Measurements from ENCODE around the gene ALPG.

The ALPG gene

DNA sequence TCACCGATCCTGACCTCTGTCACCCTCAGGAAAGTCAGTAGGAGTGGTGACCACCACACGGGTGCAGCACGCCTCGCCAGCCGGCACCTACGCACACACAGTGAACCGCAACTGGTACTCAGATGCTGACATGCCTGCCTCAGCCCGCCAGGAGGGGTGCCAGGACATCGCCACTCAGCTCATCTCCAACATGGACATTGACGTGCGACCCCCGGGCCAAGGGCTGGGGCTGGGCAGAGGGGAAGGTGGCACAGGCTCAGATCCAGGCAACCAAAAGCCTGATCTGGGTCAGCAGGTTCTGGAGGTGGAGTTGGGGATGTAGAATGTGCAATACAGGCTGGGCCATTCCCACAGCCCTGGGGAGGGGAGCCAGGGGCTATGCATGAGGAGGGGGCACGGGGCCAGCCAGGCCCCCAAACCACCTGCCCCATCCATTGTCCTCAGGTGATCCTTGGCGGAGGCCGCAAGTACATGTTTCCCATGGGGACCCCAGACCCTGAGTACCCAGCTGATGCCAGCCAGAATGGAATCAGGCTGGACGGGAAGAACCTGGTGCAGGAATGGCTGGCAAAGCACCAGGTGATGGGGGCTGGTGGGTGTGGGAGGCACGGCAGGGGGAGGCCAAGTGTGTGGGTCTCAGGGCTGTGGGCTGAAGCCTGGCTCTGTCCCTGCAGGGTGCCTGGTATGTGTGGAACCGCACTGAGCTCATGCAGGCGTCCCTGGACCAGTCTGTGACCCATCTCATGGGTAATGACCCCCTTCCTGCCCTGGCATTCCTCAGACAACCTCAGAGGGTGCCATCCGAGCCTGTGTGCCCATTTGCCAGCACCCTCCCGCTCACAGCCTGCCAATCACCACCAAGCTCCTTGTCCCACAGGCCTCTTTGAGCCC lies 50.7 kb downstream of the ALPG start:
- DNase-seq (ENCODE audit: low read depth) = no peak

DNA sequence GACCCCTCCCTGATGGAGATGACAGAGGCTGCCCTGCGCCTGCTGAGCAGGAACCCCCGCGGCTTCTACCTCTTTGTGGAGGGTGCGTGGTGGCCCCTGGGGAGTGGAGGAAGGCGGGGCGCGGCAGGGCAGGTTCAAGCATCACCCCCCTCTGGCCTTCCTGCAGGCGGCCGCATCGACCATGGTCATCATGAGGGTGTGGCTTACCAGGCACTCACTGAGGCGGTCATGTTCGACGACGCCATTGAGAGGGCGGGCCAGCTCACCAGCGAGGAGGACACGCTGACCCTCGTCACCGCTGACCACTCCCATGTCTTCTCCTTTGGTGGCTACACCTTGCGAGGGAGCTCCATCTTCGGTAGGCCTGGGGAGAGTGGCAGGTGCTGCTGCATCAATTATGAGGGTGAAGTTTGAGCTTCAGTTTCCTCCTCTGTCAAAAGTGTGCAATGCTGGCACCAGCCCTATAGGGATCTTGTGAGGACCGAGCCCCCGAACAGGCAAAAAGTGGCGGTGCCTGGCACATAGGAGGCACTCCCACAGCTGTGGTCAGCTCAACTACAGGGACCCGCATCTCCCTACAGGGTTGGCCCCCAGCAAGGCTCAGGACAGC lies 51.5 kb downstream of the ALPG start:
- no peak for DNase-seq (ENCODE audit: low read depth)

DNA sequence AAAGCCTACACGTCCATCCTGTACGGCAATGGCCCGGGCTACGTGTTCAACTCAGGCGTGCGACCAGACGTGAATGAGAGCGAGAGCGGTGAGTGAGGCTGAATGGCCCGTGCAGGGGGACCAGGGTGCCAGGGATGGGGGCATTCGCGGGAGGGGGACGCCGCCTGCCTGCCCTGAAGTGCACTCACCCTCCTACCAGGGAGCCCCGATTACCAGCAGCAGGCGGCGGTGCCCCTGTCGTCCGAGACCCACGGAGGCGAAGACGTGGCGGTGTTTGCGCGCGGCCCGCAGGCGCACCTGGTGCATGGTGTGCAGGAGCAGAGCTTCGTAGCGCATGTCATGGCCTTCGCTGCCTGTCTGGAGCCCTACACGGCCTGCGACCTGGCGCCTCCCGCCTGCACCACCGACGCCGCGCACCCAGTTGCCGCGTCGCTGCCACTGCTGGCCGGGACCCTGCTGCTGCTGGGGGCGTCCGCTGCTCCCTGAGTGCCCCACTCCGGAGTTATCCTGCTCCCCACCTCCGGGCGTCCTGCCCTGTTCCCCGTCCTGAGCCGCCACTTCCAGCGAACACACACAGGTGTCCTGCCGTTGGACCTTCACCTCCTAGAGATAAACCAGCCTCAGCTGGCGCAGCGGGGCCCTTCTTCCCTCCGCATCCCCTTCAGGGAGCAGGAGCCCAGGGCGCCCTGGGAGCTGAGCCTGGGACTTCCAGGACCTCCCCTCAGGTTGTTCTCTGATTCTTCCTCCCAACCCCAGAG lies 52.2 kb downstream of the ALPG start:
- no peak for DNase-seq (ENCODE audit: low read depth)

DNA sequence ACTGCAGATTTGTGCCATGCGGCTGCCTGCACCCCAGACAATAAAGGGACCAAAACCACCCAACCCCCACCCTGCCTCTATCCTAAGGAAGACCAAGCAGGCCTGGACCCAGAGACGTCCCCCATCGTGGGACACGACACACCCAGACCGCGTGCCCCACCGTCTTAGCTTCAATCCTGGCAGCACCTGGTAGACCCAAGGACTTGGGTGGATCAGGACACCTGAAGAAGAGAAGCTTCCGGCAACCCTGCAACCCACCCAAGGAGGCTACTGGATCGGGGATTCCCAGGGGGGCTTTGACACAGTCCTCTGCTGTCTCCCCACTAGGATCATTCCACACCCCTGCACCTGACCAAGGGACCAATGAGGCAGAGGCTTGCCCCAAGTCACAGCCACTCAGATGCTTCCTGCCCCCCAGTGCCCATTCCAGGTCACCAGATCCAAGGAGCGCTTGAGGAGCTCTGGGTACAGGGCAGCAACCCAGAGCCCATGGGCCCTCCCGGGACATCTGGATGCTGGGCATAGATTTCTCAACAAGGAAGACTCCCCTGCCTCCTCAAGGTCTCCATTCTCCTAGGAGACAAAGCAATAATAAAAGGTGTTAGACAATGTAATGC lies 52.9 kb downstream of the ALPG start:
- DNase-seq (ENCODE audit: low read depth) = no peak

DNA sequence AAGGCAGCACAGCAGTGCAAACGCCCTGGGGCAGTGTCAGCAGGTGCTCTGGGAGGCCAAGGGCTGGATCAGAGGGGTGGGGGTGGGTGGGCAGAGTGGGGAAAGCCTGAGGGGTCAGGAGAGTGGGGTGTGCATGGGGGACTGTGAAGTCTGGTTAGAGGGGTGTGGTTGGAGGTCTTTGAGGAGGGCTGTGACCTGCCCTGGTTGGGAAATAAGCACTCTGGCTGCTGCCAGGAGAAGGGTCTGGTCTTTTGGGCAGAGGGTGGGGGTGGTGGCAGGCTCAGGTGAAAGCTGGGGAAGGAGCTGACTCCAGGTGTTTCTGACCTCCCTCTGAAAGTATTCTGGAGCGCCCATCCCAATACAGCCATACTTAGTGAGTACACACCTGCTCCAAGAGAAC lies 53.5 kb downstream of the ALPG start:
- DNase-seq (ENCODE audit: low read depth) = no peak
